ENCODE data around the gene TNRC6C.
"Not testable (repeated sequence)": the region's sequence is repeated elsewhere in the genome, so short reads cannot be mapped to it uniquely, and the experiment has no call there.

The TNRC6C gene

DNA sequence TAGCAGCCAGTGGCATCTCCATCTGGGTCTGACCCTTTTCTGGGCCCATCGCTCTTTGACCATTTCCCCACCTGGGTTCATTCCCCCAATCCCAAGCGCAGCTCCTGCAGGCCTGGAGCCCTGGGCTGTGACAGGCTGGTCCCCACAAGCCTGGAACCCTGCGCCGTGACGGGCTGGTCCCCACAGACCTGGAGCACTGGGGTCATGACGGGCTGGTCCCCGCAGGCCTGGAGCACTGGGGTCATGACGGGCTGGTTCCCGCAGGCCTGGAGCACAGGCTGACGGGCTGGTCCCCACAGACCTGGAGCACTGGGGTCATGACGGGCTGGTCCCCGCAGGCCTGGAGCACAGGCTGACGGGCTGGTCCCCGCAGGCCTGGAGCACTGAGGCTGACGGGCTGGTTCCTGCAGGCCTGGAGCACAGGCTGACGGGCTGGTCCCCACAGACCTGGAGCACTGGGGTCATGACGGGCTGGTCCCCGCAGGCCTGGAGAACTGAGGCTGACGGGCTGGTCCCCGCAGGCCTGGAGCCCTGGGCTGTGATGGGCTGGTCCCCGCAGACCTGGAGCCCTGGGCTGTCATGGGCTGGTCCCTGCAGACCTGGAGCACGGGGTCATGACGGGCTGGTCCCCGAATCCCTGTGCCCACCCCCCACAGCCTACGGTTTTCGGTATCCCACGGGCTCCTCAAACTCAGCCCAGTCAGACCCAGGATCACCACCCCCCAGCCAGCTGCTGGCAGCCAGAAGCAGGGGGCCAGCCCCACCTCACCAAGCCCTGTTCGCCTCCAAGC is 153.4 kb downstream of the TNRC6C start:
- DNase-seq (ENCODE audit: low spot score) = no peak

DNA sequence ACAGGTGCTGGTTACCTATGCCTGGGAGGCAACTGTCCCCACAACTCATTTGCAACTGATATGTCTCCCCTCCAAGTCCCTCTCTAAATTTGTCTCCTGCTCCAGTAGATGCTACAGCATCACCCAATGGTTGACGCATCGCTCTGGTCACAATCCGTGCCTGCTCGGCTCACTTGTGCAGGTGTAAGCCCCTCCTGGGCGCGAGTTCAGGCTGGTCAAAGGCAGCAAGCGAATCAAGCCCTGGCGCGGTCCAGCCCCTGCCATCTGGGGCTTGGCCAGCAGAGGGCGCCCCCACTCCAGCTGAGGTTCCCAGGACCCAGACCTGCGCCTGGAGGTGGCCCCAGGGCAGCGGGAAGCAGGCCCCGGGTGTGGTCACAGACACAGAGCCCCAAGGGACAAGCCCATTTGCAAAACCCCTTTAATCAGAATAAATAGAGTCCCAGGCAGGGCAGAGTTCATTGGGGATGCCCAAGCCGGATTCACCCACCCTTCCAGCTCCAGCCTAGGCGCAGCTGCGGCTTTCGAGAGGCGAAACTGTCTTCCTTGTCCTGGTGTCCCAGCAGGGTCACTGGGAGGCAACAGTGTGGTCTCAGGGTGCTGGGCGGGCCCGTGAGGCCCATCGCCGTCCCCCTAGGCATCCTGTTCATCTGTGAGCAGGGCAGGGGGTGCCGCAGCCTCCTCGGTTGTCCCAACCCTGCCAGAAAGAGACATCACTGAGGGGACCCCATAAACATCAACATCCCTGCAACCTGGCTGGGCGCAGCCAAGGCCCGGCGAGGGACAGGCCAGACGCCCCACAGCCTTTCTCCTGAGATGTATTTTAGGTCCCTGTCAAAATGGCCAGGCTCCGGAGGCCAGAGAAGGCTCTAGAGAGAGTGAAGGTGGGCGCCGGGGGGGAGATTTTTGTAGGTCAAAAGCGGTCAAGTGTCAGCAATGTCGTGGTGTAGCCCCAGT is 154.3 kb downstream of the TNRC6C start:
- peak; percentile 77 for DNase-seq (ENCODE audit: low spot score)

DNA sequence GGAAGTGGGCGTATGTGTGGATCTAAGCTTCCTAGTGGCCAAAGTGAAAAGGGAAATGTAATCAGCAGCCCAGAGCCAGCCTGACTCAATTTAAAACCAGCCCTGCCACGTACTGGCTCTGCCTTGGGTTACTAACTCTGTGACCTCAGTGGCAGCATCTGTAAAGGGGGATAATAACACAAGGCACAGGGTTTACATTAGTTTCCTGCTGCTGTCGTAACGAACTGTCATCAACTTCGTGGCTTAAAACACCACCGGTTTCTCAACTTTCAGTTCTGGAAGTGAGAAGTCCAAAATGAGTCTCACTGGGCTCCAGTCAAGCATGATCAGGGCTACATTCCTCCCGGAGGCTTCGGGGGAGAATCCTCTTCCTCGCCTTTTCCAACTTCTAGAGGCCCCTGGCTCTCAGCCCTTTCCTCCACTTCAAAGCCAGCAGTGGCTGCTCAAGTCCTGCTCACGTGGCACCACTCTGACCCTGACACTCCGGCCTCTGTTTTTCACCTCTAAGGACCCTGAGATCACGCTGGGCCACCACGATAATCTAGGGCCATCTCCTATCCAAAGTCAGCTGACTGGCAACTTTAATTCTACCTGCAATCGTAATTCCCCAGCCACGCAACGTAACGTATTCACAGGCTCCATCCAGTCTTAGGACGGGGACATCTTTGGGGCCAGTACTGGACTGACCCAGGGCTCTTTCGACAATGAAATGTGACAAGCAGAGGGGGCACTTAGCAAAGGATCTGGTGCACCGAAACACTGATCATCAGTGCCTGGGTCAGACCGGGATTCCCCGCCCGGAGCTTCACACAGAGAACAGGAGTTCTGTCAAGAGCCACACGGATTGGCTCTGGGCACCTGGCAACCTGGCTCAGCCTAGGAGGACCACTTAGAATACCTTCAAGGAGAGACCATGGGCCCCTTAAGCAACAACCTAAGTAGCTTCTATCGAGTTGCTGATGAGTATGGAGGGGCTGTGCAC is 155.6 kb downstream of the TNRC6C start:
- DNase-seq (ENCODE audit: low spot score) = peak; percentile 80

DNA sequence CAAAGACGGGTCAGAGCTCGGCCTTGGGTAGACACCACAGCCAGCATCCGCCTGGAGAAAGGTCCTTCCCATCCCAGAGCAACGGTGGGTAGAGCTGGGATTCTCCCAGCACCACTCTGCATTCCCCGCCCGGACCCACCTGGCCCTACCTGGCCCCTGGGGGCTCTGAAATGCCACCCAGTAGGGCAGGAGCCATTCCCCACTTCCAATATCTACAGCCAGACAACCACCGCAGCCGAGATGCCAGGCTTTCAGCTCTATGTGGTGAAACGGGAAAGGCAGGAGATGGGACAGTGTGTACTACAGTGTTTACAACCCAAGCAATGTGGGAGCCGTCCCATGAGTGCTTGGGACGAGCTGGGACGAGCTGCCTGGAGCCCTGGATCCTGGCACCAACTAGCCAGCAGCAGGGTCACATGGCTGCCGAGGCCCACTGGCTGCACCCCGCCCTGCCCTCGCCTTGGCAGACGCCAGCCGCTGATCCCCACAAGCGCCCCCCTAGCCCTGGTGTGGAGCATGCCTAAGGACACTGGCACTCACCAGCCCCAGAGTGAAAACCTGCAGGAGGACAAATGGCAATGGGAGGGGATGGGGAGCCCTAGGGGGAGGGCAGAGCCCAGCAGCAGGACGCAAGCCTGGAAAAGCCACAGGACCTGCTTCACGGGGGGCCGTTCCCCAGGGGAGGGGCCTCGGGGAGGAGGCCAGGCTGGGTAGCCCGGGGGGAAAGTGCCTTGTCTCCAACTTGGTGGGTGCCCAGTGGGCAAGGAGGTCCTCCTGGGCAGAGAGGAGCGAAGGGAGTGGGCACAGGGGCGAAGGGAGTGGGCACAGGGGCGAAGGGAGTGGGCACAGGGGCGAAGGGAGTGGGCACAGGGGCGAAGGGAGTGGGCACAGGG is 156.6 kb downstream of the TNRC6C start:
- no peak for DNase-seq (ENCODE audit: low spot score)

DNA sequence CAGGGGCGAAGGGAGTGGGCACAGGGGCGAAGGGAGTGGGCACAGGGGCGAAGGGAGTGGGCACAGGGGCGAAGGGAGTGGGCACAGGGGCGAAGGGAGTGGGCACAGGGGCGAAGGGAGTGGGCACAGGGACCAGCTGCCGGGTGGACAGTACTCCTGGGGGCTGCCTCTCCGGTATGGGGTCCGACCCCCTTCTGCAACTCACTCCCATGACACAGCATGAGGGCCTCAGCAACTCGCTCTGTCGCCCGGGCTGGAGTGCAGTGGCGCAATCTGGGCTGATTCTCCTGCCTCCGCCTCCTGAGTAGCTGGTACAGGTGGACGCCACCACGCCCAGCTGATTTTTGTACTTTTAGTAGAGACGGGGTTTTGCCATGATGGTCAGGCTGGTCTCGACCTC is 157.3 kb downstream of the TNRC6C start:
- not testable (repeated sequence) for DNase-seq (ENCODE audit: low spot score)

DNA sequence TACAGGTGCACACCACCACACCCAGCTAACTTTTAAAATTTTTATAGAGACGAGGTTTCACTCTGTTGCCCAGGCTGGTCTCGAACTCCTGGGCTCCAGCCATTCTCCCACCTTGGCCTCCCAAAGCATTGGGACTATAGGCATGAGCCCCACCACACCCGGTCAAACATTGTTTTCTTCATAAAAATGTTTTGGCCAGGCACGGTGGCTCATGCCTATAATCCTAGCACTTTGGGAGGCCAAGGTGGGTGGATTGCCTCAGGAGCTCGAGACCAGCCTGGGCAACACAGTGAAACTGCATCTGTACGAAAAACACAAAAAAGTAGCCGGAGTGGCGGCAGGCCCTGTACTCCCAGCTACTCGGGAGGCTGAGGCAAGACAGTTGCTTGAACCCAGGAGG is 157.9 kb downstream of the TNRC6C start:
- DNase-seq (ENCODE audit: low spot score) = no peak

DNA sequence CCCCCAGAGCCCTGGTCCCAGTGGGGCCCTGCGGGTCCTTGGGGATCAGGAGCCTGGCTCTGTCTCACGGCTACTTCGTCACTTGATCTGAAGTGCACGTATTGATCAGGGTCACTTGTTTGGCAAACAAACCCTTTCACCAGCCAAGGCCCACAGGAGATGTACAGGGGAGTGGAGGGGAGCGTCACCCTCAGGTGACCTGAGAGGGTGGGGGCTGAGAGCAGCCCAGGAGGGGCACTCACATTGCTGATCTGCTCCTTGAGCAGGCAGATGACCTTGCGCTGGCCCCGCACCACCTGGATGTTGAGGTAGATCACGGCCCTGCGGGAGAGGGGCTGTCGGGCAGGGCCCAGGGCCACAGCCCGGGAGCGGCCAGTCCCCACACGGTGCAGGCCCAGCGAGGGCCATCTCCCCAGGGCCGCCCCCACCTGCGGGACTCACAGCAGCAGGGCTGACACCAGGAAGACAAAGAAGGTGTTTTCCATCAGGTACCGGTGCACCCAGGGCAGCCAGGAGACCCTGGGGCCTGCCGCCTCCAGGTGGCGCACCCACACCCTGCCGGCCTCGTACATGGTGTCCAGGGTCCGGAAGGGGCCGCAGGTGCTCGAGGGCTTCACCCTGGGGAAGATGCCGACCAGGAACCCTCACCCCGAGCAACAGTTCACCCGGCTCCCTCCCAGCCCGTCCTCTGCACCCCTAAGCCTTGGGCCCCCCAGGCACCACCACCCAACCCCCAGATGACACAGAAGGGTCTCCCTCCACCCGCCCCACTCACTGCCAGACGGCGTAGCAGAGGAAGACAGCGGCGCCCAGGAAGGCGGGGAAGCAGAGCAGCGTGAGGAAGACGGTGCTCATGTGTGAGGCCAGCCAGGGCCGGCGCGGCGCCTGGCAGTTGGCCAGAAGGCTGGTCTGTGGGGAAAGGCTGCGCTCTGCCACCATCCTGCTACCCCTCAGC is 158.8 kb downstream of the TNRC6C start:
- no peak for DNase-seq (ENCODE audit: low spot score)

DNA sequence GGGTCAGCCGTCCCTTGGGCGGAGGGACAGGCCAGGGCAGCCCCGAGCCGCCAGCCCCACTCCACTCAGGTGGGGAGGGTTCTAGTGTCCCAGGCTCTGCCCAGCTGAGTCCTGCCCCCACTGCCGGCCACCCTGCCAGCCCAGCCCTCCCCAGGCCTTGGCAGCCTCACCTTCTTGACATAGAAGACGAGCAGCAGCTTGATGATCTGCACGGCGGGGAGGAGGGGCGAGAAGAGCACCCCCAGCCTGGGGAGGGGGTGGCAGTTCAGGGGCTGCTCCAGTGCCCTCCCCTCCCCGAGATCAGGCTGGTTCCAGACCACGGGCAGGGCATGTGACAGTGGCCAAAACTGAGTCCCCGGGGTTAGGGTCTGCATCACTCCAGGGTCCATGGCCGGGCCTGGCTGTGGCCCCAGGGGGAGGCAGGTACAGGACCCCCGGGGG is 160.3 kb downstream of the TNRC6C start:
- no peak for DNase-seq (ENCODE audit: low spot score)

DNA sequence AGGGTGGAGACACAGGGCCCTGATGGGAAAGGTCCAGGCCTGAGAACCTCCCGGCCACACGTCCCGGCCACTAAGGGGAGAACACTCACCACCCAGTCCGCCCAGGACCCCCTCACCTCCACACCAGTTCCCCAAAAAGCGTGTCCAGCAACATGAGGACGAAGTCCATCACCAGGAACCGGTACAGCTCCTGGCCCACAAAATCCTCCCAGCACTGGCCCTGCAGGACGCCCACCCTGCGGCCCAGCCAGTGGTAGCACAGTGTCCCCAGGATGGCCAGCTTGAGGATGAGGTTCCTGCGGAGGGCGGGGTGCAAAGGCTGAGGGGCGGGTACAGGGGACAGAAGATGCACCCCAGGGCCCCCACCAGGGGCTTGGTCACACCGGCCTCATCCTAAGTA is 162.0 kb downstream of the TNRC6C start:
- DNase-seq (ENCODE audit: low spot score) = no peak

DNA sequence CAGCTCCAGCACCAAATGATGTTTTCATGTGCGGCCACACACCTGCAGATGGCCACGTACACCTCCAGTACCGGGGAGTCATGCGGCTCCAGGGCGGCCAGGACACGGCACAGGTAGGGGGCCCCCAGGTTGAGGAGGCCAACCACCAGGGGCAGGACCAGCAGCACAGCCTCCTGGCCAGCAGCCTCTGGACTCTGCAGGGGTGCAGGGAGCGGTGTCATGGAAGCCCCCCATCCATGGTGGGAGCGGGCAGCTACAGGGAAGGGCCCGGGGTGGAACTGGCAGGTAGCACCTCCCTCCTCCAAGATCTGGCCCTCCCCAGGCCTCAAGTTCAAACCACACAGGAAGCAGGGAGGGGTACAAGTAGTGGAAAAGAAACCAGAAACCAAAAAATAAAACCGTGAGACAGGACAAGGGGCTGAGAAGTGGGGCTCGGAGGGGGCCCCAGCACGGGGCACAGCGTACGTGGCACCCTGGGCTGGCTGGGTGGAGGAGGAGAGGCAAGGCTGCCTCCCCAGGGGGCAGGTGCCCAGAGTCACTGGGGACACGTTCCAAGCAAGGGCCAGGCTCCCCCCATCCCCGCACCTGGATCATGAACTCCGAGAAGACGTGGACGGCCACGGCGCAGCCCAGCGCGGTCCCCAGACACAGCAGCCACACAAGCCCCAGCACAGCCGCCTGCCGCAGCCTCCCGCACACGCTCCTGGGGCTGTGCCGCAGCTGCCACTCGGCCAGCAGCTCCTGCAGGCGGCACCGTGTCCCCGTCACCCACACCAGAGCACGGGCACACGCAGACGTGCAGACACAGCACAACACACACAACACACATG is 162.7 kb downstream of the TNRC6C start:
- peak; percentile 71 for DNase-seq (ENCODE audit: low spot score)

DNA sequence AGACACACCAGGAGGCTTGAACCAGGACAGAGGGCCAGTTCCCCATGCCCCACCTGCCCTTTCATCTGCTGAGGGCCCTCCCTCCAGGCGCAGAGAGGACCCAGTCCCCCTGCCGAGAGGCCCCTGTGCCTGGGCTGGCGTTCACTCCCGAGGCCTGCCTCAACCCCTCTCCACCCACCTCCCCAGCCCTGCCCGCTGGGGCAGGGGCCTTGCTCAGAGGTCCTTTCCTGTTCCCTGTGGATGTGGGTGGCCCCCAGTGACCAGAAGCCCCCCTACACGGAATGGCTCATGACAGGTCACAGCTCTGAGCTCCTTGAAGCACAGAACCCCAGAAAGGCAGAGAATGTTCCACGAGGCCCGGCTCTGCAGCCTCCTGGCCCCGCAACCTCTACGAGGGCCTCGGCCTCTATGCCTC is 163.3 kb downstream of the TNRC6C start:
- no peak for DNase-seq (ENCODE audit: low spot score)

DNA sequence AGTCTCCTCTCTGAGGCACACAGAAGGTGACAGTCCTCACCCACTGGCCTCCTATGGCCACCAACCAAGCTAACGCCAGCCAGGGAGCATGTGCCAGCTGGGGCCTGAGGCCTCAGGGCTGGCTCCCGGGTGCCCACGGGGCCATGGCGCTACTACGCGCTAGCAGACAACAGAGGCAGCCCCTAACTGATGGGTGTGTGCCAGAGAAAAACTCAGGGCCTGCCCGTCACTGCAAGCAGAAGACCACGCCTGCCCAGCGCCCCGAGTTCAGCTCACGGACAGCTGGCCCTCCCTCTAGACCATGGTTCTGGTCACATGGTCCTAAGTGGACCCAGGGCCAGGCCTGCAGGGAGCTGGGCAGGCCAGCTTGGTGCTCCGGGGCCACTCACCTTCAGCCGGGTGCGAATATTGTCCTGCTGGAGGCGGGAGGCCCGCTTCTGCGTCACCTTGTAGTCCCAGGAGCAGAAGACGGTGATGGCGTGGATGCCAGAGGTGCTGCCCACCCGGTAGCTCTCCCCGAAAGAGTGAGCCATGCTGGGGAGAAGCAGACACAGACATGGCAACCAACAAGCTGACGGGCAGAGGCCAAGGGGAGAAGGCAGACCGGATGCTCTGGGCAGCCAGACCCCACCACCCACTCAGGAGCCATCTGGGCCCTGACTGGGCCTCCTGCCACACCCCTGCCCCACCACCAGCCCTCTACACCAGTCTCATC is 163.9 kb downstream of the TNRC6C start:
- DNase-seq (ENCODE audit: low spot score) = no peak

DNA sequence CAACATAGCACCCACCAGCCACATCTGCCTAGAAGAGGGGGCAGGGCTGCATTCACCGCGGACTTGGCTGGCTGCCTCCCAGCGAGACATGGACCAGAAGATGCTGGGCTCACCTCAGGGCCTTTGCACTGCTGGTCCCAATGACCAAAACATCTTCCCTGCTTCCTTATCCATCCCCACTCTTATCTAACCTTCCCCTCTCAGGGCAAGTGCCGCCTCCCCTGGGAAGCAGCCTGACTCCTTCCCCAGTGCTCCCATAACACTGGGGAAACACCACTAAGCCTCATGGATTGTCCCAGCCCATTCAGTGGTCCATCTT is 164.4 kb downstream of the TNRC6C start:
- no peak for DNase-seq (ENCODE audit: low spot score)

DNA sequence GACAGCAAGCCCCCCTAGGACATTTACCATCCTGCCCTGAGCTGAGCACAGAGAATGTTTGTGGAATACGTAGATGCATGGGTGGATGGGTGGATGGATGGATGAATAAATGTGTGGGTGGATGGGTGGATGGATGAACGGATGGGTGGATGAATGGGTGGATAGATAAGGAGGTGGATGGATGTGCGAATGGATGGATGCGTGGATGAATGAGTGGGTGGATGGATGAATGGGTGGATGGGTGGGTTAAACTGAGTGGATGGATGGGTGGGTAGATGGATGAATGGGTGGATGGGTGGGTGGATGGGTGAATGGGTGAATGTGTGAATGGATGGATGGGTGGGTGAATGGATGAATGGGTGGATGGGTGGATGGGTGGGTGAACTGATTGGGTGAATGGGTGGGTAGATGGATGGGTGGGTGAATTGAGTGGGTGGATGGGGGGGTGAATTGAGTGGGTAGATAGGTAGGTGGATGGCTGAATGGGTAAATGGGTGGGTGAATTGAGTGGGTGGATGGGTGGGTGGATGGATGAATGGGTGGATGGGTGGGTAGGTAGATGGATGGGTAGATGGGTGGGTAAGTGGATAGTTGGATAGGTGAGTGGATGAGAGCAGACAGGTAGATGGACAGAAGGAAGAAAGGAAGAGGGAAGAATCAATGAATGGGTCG is 164.9 kb downstream of the TNRC6C start:
- DNase-seq (ENCODE audit: low spot score) = no peak

DNA sequence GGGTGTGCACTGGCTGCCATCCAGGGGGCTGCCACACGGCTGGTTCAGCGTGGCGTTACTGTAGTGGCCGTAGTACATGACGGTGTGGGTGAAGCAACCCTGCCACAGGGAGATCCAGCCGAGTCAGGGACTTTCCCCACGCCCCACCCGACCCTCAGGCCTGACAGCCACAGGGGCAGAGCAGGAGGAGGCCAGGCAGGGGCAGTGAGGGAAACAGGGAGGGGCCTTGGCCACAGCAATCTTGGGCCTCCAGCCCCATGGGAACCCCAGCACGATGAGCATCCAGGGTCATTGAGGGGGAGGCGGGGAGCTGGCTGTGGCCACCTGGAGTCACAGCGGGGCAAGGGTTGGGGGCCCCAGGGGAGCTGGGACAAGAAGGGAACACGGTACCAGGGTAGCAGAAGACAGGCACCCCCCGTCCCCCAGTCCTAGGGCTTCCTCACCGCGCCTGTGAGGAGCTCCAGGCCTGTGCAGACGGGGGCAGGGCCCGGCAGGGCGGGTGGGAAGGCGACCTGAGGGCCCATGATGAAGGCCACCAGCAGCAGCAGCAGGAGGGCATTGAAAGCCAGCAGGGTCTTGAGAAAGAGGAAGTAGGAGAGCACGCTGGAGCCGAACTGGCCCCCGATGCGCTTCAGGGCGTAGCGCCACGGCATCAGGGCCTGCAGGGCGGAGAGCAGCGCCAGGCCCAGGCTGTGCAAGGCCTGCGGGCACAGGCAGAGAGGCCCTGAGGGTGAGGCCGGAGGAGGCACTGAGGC is 165.8 kb downstream of the TNRC6C start:
- DNase-seq (ENCODE audit: low spot score) = no peak

DNA sequence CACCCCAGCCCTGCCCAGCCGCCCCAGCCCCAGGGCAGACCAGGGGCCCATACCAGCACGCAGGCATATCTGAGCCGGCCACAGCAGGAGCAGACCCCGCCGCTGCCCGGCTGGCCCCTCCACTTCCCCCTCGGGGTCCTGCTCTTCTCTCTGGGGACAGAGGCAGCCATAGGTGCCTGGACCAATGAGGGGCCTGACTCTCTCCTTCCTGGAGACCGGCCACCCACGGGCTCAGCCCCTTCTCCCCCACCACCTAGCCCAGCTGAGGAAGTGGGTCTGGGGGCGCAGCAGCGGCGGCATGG is 166.3 kb downstream of the TNRC6C start:
- DNase-seq (ENCODE audit: low spot score) = no peak
